Muscle layer of duodenum (tissue), 2 donors: ENCODE measurements around the gene KIF24.

Experiments
- H3K27ac ChIP-seq: one replicate; pipeline ENCODE4 v1.7.0; 2013; ENCODE audit warnings: mild to moderate bottlenecking, low read length
- H3K27me3 ChIP-seq: one replicate; pipeline ENCODE4 v1.7.0; 2013; ENCODE audit warnings: low read depth, mild to moderate bottlenecking, control low read depth, low read length
- H3K36me3 ChIP-seq, 2 donors: one replicate each; pipeline ENCODE4 v1.7.0; 2013; ENCODE audit warnings: low read length in 2 of 2, control low read depth in 1 of 2, mild to moderate bottlenecking in 1 of 2; ENCODE audit not compliant: insufficient read depth in 2 of 2, control insufficient read depth in 1 of 2
- H3K4me1 ChIP-seq, 2 donors: one replicate each; pipeline ENCODE4 v1.7.0; 2013; ENCODE audit warnings: low read length in 2 of 2, mild to moderate bottlenecking in 2 of 2, control low read depth in 1 of 2, moderate library complexity in 1 of 2; ENCODE audit not compliant: insufficient read depth in 2 of 2, control insufficient read depth in 1 of 2
- H3K4me3 ChIP-seq, 2 donors: one replicate each; pipeline ENCODE4 v1.7.0; 2013; ENCODE audit warnings: low read length in 2 of 2, low read depth in 1 of 2, mild to moderate bottlenecking in 1 of 2
- H3K9me3 ChIP-seq, 2 donors: one replicate each; pipeline ENCODE4 v1.7.0; 2013; ENCODE audit warnings: low read length in 2 of 2, control low read depth in 1 of 2, mild to moderate bottlenecking in 1 of 2; ENCODE audit not compliant: control insufficient read depth in 1 of 2
- donor health status: healthy.

Gene KIF24

GRCh38 chr9:34328987-34329832 is at the start of gene KIF24, which contains the start of gene NUDT2:
Gene KIF24, minus strand, starts transcription at chr9:34329268. Its CDS starts 17,922 bp downstream, at chr9:34311346.
Gene NUDT2, plus strand, starts transcription at chr9:34329569. Its CDS starts 9,471 bp downstream, at chr9:34339040.
- Histone ChIP-seq H3K27me3 (no peaks in the 10 kb centered on the region), H3K9me3 (no peaks in the 10 kb centered on the region), H3K4me1 (peaks cover 0 to 19% of the 10 kb centered on the region in 2 donors), H3K4me3 (peak within 1 kb of the TSS; percentile 81 to 95), H3K27ac (peak within 1 kb of the TSS; percentile 98), H3K36me3 (no peaks in the 10 kb centered on the region)

- H3K9me3 ChIP-seq, result no peaks in the 10 kb centered on the region
- no peak overlapping the region for H3K27ac ChIP-seq
- H3K4me3 ChIP-seq, result no peak overlapping the region
- H3K36me3 ChIP-seq, result no peaks in the 10 kb centered on the region
- H3K4me1 ChIP-seq, result peaks cover 7 to 42% of the 10 kb centered on the region in 2 donors
- no peaks in the 10 kb centered on the region for H3K27me3 ChIP-seq
Observed at GRCh38 chr9:34378376-34379060, 49.5 kb upstream of the KIF24 start.

GRCh38 chr9:34377404-34377746 is 48.3 kb upstream of the KIF24 start:
- Histone ChIP-seq H3K36me3 (peaks cover 0 to 3% of the 10 kb centered on the region in 2 donors), H3K9me3 (peaks cover 0 to 3% of the 10 kb centered on the region in 2 donors), H3K27ac (peak overlapping the region; percentile 56), H3K4me1 (peaks cover 7 to 42% of the 10 kb centered on the region in 2 donors), H3K4me3 (peak overlapping the region; percentile 80 to 85), H3K27me3 (no peaks in the 10 kb centered on the region)

GRCh38 chr9:34376596-34377403 is 47.7 kb upstream of the KIF24 start, which contains the start of gene MYORG:
Gene MYORG, minus strand, starts transcription at chr9:34376898. Its CDS starts 3,955 bp downstream, at chr9:34372943.
- H3K4me1 ChIP-seq, result peaks cover 7 to 42% of the 10 kb centered on the region in 2 donors
- peak within 1 kb of the TSS; percentile 80 to 85 for H3K4me3 ChIP-seq
- peak within 1 kb of the TSS; percentile 84 for H3K27ac ChIP-seq
- peaks cover 0 to 5% of the 10 kb centered on the region in 2 donors for H3K9me3 ChIP-seq
- no peaks in the 10 kb centered on the region for H3K27me3 ChIP-seq
- H3K36me3 ChIP-seq, result peaks cover 0 to 9% of the 10 kb centered on the region in 2 donors

GRCh38 chr9:34375901-34376595 is 47.0 kb upstream of the KIF24 start:
- Histone ChIP-seq H3K4me3 (peak overlapping the region; percentile 80 to 85), H3K36me3 (peaks cover 0 to 13% of the 10 kb centered on the region in 2 donors), H3K27ac (peak overlapping the region; percentile 84), H3K4me1 (peaks cover 7 to 36% of the 10 kb centered on the region in 2 donors), H3K27me3 (no peaks in the 10 kb centered on the region), H3K9me3 (peaks cover 0 to 5% of the 10 kb centered on the region in 2 donors)

- Histone ChIP-seq H3K4me3 (peak overlapping the region in 1 of 2 donors; percentile 85), H3K27me3 (no peaks in the 10 kb centered on the region), H3K4me1 (peaks cover 2 to 33% of the 10 kb centered on the region in 2 donors), H3K9me3 (peaks cover 0 to 5% of the 10 kb centered on the region in 2 donors), H3K36me3 (peaks cover 0 to 13% of the 10 kb centered on the region in 2 donors), H3K27ac (peak overlapping the region; percentile 84)
Observed at GRCh38 chr9:34374905-34375552, 46.0 kb upstream of the KIF24 start.

GRCh38 chr9:34374339-34374738 is 45.3 kb upstream of the KIF24 start:
- Histone ChIP-seq H3K9me3 (peaks cover 0 to 5% of the 10 kb centered on the region in 2 donors), H3K27me3 (no peaks in the 10 kb centered on the region), H3K36me3 (peaks cover 0 to 13% of the 10 kb centered on the region in 2 donors), H3K27ac (no peak overlapping the region), H3K4me1 (peaks cover 0 to 29% of the 10 kb centered on the region in 2 donors), H3K4me3 (no peak overlapping the region)

- no peak overlapping the region for H3K27ac ChIP-seq
- H3K4me1 ChIP-seq, result peaks cover 0 to 26% of the 10 kb centered on the region in 2 donors
- H3K36me3 ChIP-seq, result peaks cover 0 to 13% of the 10 kb centered on the region in 2 donors
Observed at GRCh38 chr9:34373749-34374148, 44.7 kb upstream of the KIF24 start.

GRCh38 chr9:34372467-34373011 is 43.5 kb upstream of the KIF24 start:
- no peaks in the 10 kb centered on the region for H3K27me3 ChIP-seq
- peaks cover 0 to 13% of the 10 kb centered on the region in 2 donors for H3K36me3 ChIP-seq
- H3K4me1 ChIP-seq, result peaks cover 0 to 26% of the 10 kb centered on the region in 2 donors
- H3K4me3 ChIP-seq, result no peak overlapping the region
- peaks cover 0 to 5% of the 10 kb centered on the region in 2 donors for H3K9me3 ChIP-seq
- no peak overlapping the region for H3K27ac ChIP-seq

More at GRCh38 chr9:34373749-34374148, 44.7 kb upstream of the KIF24 start:
- Histone ChIP-seq H3K27me3 (no peaks in the 10 kb centered on the region), H3K9me3 (peaks cover 0 to 5% of the 10 kb centered on the region in 2 donors), H3K4me3 (no peak overlapping the region)
